Superior temporal gyrus (tissue), 1 donor: Measurements from ENCODE around the gene IL37.
"Not testable (repeated sequence)": the region's sequence is repeated elsewhere in the genome, so short reads cannot be mapped to it uniquely, and the experiment has no call there.

ENCODE experiments used
- DNase-seq: peaks from one replicate; pipeline ENCODE4 v3.0.0-alpha.2; 2016; ENCODE audit errors: extremely low spot score

The IL37 gene

DNA sequence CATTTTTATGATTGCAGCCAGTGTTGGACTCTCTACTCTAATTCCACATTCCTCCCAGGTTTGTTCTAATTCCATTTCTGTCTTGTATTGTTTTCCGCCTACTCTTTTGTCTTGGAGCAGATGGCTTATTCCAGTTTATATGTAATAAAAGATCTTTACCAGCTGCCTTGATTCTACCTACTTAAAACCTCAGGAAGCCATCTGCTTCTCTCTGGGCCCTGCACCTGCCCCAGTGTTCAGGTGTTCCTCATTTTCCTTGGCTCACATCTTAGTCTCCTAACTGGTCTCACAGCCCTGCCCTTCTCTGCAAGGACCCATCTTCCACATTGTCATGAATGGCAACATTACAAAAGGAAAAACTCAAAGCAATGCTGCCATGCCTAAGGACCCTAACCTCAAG, 21.0 kb upstream of the IL37 start:
- DNase-seq = peak; percentile 45

DNA sequence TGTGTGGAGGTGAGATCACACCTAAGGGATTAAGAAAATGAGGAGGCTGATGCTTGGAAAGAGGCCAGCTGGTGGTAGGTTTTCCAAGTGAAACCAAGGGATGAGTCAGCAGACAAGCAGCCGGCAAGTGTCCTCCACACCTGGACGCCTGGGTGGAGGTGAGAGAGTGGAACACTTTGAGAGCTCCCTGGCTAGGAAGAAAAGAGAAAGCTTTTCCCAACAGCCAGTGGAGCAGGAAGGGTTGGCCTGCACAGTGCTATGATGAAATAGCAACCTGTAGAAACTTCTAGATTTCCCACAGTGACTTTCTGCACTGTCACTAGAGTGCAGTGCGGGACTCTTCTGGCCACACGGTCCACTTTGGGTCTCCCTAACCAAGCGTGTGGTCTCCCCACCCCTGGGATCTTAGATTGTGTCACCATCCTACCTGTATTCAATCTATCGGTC, 19.6 kb upstream of the IL37 start:
- peak; percentile 36 for DNase-seq

DNA sequence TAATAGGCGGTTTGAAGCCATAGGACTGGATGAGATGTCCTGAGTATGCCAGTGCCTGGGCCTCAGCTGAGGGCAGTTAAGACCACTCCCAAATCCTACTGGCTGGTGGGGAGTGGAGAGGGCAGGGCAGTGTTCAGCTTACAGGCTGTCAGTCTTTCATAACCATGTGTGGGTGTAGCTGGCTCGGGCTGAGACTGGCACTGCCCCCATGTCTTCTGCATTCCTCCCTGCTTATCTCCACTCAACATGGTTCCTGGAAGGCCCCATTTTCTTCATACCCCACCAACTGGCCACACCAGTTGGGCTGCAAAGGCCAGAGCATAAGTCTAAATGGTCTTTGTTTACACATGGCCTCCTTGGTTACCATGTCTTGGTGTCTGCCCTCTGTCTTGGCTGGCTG, 17.2 kb upstream of the IL37 start:
- DNase-seq = no peak

DNA sequence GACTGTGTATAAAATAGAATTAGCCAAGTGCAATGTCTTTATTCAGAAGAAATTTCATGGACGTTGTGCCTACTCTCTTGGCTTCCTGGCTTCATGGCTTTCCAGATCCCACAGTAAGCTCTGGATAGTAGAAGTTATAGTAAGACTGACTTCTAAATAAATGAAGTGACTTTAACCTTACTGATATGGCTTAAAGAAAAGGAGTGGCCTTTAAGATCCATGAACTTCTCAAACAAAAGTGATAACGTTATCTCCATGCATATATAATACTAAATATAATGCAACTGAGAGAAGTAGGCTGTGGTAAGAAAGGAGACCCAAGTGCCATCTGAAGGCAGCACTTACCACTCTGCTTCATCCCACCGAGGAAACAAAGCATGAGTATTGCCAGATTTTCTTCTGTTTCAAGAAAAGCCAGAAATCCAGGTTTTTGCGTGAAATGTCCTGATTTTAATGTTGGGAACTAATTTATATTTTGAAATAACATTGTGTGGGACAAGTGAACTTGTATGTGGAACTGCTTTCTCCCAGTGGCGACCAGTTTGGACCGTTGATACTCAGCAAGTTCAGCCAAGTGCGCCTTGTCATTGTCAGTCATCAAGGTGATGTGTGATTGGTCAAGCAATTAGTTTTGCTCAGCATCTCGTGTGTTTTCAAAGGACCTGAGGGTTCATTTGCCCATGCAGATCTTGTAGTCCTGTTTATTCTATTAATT, 13.9 kb upstream of the IL37 start:
- no peak for DNase-seq

DNA sequence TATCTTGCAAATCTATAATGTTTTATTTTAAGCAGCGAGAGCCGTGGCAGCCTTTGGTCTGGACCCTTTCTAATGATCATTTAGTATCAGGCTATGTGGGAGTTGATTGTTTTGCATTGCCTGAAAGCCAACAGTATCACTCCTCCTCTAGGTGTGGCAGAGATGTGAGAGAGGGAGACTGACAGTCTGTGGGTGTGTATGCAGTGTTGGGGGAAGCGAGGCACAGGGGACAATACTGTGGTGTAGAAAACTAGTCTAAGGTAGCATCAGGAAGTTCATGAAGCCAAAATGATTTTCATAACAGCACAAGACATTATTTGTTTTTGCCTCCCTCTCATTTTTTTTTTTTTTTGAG, 13.4 kb upstream of the IL37 start:
- DNase-seq = no peak

DNA sequence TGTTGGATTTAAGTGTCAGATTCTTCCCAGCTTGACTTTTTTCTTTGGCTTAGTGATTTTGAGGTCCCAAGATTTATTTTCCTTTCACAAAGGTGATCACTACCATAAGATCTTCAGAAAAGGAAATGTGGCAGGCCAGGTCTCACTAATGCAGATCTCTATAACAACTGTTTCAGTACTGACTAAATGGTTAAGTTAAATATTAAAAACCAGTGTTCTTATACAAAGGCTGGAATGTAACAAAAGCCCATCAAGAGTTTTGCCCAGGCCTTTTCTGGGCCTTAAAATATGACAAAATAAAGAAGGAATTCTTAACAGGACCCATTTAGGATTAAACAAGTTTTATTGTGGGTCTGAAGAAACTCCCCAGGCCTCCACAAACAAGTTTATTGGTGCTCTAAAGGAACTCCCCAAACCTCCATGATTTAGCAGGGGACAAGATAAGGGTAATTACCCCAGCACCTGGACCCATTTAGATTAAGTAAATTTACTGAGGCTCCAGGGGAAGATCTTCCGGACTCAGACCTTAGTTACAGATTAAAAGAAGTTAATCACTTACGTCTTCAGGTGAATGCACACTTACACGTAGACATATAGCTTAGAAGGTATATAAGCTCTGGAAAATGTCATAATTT, 9.4 kb upstream of the IL37 start:
- not testable (repeated sequence) for DNase-seq

DNA sequence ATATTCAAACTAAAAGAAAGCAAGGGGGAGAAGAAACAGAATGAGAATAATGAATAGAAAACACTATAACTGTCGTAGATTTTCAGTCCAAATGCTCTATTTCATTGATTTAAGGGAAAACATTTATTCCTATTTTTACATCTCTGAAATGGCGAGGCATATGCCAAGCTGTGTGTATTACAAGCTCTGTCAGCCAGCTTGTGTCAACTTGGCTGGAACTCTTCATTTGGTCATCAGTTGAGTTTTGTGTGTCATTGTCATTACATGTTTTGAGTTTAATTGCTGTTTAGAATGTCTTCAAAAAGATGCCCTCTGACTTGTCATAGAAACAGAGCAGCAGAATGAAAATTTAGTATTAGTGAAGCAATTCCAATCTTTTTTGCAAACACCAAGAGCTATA, 8.1 kb upstream of the IL37 start:
- DNase-seq = no peak

DNA sequence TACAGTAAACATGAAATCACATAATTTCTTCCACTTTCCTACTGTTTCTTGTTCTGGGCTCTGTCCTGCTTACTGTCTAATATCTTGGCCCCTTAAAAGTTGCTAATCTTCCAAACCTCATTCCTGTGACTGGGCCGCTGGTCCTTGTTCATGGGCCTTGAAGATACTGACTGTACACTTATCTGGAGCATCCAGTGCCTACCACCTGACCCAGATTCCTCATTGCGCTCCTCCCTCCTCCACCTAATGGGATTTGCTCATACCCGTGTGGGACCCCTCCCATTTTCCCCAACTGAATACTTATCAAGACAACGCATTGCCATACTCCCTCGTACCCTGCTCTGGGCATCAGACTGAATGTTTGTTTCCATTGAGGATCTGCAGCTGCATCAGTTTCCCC, 6.1 kb upstream of the IL37 start:
- DNase-seq = no peak

DNA sequence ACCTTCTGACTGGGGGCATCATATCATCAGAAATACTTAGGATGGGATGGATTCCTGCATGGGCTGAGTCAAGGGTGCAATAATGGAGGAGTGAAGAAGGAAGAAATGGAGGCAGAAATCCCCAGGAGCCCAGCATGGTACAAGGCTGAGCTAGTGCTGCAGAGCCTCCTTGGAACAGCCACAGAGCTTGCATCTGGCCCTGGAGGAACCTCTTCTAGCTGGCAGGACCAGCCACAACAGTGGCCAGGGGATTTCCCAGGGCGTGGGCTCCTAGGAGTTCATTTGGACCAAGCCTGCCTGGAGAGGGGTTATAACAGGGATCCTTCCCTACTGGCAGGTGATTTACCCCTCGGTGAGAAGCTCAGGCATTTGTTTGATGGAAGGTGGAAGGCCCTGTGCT, 4.7 kb upstream of the IL37 start:
- DNase-seq = no peak

DNA sequence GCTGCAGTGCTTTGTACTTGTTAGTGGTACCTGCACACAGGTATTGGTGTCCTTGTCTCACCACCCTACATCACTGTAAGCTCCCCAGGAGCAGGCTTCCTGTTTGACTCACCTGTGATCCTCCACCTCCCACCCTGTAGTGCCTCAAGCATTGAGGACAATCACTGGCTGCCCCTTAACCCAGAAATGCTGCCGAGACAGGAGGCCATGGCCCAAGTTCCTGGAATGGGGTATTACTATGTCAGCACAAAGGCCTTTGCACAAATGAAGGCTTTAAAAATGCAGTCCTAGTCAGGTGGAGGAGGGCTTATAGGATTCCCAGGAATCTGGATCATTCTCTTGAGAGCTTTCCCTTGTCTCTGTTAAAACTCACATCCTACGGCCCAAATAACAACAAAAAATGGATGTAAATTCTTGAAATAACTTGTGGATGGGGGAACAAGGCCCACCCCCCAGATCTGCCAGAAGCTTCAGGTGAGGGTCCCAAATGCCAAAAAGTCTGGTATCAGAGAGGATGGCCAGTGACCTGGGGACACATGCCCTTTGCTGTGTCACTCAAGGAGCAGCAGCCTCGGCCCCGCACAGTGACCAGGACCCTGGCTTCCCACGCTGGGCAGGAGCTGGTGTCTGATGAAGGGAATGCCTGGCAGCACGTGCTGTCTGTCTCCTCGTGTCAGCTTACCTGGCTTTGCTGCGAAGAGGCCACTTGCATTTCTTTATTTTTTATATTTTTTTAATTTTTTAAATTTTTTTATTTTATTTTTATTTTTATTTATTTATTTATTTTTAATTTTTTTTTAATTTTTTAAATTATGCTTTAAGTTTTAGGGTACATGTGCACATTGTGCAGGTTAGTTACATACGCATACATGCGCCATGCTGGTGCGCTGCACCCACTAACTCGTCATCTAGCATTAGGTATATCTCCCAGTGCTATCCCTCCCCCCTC, 3.7 kb upstream of the IL37 start:
- DNase-seq = no peak

DNA sequence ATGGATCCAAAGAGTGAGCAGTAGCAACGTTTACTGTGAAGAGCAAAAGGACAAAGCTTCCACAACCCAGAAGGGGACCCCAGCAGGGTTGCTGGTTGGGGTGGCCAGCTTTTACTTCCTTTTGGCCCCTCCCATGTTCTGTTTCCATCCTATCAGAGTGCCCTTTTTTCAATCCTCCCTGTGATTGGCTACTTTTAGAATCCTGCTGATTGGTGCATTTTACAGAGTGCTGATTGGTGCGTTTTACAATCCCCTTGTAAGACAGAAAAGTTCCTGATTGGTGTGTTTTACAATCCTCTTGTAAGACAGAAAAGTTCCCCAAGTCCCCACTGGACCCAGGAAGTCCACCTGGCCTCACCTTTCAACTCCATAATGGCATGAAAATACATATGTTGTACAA, 2.4 kb upstream of the IL37 start:
- DNase-seq = not testable (repeated sequence)

DNA sequence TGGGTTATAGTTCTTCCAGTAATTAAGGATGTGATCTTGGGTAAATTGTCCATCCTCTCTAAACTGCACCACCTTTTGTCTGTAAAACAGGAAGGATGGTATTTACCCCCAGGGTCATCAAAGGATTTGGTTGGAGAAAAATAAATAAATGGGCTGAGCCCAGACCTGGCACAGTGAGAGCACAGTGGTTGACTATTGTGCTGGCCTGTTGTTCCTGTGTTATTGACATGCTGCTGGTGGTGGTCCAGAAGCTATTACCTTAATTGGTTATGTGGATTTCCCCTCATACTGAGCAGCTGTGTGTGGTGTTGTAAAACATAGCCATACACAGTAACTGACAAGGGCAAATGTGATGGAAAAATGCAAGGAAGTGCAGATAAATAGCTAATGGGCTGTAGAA, 746 bp upstream of the IL37 start:
- no peak for DNase-seq

DNA sequence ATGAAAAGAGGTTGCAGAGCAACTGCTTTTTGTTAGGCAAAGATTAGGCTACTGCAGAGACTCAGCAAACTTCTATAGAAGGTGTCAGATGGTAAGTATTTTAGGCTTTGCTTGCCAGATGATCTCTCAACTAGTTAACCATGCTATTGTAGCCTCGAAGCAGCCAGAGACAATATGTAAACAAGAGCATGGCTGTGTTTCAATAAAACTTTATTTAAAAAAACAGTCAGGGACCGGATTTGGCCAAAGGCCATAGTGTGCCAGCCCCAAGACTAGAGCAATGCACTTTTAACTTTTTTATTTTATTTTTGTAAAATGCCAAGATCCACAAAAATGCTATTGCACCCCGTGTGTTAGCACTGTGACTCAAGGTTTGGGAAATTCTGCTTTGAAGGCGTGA, 1.4 kb downstream of the IL37 start:
- DNase-seq = no peak

DNA sequence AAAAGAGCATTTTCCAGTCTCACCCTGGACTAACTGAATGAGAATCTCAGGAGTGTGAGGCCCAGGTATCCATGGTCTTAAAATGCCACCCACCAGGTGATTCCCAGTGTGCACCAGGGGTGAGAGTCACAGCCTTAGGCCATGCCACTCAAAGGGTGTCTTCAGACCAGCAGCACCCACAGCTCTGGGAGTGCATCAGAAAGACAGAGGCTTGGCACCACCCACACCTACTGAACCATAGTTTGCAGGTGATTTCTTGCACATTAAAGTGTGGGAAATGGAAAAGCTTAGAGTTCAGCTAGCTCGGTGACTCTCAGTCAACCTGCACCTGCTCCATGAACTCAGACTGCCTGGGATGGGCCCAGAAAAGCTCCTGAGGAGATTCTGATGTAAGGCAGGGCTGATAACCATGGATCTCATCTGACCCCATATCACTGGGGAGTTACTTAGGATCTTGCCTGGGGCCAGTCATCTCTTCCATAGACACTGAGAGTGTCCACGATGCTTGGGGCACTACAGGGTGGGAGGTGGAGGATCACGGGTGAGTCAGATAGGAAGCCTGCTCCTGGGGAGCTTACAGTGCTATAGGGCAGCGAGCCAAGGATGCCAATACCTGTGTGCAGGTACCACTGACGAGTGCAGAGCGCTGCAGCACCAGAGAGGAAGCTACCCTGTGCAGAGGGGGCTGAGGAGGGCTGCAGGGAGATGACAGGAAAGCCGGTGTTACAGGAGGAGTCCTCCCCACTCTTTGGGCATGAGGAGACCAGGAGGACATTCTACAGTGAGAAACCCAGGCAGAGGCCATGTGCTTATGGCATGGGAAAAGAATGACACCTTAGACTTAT, 4.6 kb downstream of the IL37 start:
- no peak for DNase-seq

DNA sequence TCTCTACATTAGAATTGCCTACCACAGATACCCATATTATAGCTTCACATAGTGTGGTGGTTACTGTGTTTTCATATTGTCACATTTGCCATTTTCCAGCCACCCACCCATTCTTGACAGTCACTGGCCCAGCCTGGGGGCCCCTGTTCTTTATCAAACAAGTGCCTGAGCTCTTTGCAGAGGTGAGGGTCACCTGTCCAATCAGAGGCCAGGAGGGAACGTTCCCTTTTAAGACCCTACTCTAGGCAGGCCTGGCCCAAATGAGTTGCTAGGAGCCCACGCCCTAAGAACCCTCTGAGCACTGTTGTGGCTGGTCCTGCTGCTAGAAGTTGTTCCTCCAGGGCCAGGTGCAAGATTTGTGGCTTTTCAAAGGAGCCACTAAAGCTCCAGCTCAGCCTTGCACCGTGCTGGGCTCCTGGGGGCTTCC, 5.2 kb downstream of the IL37 start:
- DNase-seq = no peak

DNA sequence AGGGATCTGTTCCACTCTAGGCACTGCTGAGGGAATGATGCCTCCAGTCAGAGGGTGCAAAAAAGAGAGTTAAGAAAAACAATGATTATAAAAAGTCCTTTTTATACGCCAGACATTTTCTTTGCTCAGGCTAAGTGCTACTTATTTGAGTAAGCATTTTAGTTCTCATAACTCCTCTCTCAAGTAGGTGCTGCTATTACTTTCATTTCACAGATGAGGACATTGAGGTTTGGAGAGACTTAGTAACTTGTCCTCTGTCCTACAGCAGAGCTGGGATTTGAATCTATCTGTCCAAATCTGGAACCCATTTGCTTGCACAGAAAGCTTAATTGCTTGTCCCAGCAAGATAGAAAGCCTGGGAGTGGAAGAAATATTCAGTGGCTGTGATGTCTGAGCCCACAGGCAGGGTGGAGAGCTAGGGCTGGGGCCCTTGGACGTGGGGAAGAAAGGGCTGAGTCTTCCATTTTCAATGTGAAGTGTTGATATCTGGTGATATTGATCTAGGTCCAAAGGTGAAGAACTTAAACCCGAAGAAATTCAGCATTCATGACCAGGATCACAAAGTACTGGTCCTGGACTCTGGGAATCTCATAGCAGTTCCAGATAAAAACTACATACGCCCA, 5.8 kb downstream of the IL37 start:
- no peak for DNase-seq

DNA sequence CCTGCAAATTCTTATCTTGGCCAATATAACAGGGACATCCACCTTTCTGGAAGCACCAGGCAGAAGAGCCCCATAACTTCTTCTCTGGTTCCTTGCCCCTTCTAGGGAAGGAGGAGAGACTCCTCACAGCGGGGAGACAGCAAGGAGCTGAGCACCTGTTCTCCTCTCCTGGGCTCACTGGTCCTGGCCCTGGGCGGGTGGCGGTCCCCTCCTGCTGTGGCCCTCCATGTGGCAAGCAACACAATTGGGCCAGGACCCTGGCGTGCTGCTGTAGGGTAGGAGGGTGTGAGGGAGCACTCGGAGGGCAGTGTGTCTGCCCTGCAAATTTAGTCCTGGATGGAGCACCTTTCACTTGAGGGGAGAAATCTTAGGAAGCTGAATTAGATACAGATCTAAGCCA, 6.9 kb downstream of the IL37 start:
- DNase-seq = no peak

DNA sequence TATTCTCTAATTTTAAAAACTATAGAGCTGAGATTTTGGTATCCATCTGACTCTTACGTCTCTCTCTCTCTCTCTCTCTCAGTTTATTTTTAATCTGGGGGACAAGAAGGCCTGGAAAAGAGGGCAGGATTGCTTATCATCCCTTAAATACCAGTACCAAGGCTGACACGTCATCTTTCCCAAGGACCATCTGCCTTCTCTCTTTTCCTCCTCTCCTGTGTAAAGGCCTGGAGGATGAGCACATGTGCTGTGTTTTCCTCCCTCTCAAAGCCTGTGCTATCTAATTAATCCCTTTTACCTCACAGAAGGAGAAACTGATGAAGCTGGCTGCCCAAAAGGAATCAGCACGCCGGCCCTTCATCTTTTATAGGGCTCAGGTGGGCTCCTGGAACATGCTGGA, 7.3 kb downstream of the IL37 start:
- peak; percentile 42 for DNase-seq

DNA sequence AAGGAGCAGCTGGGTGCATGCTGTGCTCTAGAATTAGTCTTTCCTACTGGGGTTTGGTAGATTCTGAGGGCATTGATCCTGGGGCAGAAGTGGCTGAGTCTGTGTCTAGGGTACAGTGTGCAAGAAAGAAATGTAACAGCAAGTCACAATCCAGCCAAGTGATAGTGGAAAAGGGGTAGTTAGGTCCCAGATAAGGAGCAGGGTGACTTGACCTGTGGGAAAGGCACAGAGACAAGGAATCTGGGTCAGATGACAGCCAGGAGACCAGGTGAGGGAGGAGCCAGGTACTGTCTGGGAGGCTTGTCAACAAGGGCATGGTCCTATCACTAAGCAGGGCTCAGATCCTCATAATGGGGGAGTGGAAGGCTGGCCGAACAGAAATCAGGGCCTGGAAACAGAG, 8.1 kb downstream of the IL37 start:
- DNase-seq = no peak

DNA sequence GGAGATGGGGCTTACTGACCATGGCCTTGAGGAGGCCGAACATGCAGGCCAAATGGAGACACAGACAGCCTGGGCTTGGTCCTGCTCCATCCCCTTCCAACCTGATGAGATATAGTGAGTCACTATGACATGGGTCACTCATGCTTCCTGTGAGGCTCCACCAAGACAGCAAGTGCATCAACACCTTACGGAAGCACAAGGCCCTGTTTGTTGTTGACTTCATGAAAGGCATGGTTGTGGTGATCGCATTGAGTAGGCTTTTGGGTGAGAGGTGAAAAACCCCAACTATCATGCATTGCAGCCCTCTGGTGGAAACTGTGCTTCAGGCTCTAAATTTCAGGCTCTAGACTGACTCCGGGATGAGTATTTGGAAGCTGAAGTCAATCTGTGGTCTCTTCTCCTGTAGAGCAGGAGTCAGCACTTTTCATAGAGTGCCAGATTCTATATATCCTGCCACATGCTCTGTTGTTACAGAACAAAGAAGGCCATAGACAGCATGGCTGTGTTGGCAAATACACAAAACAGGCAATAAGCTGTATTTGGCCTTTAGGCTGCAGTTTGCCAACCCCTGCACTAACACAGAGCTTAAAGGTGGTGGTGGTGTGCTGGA, 10.1 kb downstream of the IL37 start:
- no peak for DNase-seq

DNA sequence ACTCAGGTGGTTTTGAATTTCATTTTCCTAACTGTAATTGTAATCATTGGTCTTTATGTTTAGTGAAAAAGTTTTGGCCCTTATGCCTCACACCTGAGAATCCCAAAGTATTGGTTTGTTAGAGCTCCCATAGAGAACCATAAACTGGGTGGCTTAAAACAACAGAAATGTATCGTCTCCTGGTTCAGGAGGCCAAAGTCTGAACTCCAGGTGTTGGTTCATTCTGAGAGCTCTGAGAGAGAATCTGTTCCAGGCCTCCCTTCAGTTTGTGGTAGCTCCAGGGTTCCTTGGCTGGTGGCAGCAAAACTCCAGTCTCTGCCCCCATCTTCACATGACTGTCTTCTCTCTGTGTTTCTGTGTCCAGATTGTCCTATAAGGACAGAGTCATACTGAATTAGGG, 11.0 kb downstream of the IL37 start:
- DNase-seq = no peak
